Fibroblast of skin of back (primary cell): Measurements from ENCODE around the gene LRRC8E.
"Not testable (repeated sequence)": the region's sequence is repeated elsewhere in the genome, so short reads cannot be mapped to it uniquely, and the experiment has no call there.

Source experiments
- DNase-seq: peaks from one replicate; pipeline ENCODE4 v3.0.0-alpha.2; 2013

The LRRC8E gene

GRCh38 chr19:7855426-7856108 lies 32.7 kb upstream of the LRRC8E start:
- no peak for DNase-seq

DNA sequence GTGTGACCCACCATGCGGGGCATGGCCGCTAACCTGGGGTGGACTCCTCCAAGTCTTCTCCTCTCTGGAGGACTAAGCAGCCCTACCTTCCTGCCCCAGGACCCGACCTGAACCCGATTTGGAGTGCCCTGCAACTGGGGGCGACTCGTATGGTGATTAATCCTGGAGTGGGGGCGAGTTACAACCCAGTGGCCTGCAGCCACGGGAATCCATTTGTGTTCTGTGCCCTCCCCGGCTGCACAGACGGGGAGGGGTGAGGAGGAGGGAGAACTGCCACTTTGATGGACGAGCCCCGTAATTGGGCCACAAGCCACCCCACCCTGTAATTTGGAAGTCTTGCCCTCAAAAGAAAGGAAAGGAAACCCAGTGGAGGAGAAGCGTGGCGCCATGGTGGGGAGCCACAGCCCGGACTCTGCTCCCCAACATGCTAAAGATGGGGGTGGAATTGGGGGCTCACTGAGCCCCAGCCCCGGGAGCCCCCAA lies 32.2 kb upstream of the LRRC8E start:
- no peak for DNase-seq

DNA sequence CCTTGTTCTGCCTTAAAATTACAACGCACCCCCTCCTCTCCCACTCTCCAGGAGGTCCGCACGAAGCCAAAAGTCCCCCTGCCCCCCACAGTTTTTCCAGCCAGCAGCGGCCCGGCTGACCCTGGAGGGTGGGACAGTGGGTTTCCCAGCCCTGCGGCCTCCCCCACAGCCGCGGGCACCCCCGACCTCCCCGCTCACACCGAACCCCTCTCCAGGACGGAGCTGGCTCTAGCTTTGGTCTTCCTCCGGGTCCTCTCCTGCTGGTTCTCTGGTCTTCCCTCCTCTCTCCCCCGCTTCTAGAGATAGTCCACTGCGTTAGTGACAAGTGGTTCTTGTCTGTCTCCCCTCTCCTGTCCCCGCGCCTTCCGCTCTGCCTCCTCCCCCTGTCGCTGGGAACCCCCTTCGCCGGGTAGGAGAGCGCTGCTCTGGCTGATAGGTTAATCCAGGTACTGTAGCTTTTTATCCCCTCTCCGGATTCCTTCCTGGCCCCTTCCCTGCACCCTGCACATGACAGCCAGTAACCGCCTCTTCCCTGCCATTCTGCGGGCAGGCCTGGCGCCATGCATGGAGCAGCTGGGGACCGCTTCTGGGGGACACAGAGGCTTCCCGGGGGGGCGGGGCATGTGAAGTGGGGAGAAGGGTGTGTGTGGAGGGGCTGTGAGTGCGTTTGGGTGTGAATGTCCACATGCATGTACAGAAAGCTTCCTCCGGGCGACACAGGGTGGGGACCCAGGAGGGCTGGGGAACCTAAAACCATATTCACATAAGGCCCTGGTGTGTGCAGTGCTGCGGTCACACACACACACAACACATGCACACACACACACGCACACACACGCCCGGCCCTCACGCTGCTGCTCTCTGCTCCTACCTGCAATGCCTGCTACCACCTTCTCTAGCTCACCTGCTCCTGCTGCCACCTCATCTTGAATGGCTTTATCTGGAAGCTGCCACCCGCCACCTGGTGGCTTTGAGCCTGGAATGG lies 31.3 kb upstream of the LRRC8E start:
- no peak for DNase-seq

- DNase-seq = no peak
Observed at GRCh38 chr19:7857727-7858108, 30.6 kb upstream of the LRRC8E start.

GRCh38 chr19:7858109-7858770 lies 30.1 kb upstream of the LRRC8E start:
- no peak for DNase-seq

DNA sequence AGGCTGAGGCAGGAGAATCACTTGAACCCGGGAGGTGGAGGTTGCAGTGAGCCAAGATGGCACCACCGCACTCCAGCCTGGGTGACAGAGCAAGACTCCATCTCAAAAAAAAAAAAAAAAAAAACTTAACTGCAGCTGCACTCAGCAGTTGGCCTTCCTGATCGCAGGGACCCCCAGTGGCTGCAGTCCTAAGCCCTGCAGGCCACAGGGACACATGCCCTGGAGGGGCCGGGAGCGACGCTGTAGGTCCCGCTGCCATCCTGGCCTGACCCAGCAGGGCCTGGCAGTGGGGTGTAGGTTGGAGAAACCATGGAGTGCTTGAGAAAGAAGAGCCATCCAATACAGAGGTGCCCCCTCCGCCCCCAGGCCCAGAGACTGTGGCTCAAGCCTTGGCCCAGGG lies 29.2 kb upstream of the LRRC8E start:
- not testable (repeated sequence) for DNase-seq

DNA sequence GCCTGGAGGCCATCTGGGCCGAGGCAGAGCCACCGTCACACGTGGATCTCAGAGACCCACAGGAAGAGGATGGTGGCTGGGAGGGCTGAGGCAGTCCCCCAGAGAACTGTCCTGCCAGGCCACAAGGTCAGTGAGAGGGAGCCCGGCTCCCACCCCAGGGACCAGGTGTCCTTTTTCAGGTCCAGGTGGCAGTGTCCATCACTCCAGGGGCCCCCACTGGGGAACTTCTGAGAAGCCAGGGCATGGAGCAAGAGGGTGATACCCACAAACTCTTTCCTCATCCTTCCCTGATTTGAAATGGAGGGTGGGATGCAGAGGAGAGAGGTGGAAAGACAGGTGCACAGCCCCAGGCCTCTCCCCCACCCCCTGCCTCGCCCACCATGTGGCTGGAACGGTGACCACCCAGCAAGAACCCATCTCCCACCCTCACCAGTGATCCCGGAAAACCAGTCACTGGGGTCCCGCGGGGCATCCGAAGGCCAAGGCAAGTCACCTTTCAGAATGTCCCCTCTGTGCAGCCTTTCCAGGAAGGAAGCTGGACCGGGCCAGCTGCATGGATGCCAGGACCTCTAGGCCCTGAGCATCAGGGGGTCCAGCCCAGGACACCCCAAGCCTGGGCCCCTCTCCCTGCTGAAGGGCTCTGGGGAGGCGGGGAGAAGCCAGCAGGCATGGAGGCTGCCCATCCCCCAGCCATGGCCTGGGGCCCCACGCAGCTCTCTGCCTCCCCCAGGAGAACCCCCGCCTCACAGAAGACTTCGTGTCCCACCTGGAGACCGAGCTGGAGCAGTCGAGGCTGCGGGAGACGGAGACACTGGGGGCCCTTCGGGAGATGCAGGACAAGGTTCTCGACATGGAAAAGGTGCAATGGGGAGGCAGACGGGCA lies 28.2 kb upstream of the LRRC8E start:
- no peak for DNase-seq

DNA sequence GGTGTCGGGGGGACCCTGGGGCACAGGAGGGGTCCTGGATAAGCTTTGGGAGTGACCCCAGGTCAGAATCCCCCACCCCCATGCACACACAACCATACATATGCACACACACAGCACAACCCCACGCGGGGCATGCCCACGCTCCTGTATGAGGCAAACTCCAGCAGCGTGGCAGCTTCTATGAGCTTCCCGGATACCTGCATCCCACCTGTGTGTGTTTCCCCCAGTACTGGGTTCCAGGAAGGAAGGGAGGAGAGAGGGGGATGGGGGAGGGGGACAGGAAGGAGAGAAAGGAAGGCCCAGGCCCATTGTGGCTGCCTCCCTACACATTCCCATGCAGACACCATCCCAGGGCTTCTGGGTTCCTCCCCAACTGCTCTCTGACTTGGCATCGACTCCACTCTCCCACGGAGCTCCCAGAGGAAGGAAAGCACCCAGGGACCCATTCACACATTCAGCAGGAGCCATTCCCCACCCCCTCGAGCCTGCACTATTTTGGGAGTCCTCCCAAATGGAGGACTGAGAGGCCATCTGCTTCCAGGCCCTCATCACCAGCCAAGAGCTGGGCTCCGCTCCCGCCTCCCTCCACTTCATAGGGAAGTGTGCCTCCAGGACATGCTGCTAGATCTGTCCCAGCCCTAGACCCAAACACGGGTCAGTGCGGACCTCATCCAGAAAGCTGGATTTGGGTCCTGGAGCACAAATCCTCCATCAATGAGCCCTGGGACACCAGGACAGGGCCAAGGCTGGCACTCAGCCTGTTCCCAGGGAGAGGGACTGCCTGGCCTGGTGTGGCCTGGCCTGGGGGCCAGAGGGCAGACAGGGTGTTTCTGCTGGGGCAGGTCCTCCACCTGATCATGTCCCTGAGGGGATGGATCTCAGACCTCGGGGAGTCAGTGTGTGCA lies 27.3 kb upstream of the LRRC8E start:
- no peak for DNase-seq

DNA sequence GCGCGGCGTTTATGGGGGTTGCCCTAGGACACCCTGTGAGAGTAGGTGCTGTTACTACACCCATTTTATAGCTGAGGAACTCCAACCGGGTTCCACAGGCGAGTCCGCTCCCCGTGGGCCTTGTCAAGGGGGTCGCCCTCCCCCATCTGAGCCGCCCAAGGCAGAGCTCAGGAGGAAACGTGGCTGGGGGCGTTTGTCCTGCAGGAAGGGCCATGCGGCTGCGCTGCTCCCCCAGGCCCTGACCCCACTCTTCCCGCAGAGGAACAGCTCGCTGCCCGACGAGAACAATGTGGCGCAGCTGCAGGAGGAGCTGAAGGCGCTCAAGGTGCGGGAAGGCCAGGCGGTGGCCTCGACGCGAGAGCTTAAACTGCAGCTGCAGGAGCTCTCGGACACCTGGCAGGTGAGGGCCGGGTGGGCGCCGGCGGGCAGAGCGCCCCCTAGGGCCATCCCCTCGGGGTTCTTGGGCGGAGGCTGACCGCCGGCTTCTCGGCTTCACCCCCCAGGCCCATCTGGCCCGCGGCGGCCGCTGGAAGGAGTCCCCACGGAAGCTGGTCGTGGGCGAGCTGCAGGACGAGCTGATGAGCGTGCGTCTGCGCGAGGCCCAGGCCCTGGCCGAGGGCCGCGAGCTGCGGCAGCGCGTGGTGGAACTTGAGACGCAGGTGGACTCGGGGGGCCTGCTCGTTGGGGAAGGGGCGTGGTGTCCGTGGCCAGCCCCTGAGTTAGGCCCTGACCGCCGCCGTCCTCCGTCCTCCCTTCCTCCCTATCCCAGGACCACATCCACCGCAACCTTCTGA lies 26.5 kb upstream of the LRRC8E start:
- no peak for DNase-seq

- DNase-seq = peak; percentile 39
Observed at GRCh38 chr19:7862413-7862951, 25.8 kb upstream of the LRRC8E start.

GRCh38 chr19:7863157-7863970 lies 24.9 kb upstream of the LRRC8E start:
- no peak for DNase-seq

GRCh38 chr19:7863971-7864689 lies 24.2 kb upstream of the LRRC8E start:
- no peak for DNase-seq

DNA sequence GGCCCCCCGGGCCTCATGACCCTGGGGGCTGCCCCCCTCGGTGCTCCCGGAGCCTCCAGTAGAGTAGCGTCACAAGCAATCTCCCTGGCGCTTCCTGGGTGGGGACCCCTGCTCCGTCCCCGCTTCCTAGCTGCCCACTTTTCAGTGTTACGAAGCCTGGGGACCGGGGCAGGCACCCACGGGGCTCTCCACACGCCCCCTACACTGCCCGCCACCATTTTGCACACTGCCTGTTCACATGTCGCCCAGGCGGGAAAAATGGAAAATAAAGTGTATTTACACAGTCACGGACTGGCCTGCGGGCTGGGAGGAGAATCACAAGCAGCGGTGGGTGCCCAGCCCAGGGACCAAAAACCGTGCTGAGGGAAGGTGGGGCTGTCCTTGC lies 23.6 kb upstream of the LRRC8E start:
- DNase-seq = no peak

- DNase-seq = no peak
Observed at GRCh38 chr19:7865262-7865911, 22.9 kb upstream of the LRRC8E start.

DNA sequence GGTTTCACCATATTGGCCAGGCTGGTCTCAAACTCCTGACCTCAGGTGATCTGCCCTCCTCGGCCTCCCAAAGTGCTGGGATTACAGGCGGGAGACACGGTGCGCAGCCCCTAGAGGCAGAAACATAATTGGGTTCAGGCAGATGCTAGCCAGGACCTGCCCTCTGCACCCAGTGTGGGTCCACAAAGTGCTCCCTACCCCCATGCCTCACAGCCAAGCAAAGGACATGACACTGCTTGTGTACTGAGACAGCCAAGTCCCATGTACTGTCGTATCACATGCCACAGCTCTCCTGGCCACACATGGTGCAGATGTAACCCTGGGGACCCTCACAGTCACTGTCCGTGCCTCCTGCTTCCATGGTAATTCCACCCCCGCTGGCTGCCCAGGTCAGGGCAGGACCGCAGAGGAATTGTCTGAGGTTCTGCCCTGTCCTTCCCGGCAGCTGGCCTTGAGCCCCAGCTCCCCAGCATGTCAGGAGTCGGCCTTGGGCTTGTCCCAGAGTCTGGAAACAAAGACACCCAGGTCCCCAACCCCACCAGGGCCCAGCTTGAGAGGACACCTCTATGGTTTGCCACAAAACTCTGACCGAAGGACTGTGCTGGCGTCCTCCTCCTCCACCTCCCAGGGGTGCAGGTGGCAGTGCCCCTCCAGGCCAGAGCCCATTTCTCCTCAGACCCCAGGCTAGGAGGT lies 21.8 kb upstream of the LRRC8E start:
- DNase-seq = no peak

DNA sequence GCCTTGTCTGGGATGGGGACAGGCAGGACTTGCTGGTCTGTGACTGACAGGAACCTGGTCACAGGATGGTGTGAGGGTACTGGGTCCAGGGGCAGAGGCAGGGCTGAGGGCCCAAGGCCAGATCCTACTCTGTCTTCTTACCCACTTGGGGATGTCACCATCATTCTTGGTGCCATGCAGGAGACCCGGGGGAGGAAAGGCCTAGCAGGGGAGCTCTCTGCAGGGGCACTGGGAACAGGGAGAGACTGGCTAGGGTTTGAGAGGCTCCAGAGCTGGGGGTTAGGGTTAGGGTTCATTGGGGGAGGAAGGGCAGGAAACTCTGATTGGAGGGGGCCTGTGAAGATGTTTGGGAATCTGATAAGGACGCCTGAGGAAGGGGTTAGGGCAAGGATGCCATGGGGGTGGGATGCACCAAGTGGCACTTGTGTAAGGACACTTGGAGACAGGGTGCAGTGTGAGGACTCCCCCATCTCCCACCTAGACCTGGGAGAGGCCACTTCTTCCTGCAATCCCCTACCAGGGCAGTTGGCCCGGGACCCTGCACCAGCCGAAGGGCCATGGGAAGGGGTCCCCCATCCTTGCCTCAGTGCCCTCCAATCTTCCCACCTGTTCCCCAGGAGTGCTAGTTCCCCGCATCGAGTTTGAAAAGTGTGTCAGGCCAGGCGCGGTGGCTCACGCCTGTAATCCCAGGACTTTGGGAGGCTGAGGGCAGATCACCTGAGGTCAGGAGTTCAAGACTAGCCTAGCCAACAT lies 21.0 kb upstream of the LRRC8E start:
- no peak for DNase-seq
